HepG2 (cell line): Measurements from ENCODE around the gene PSEN1. TPM values are rescaled to one million over a fixed set of nuclear protein-coding genes. Genes with fewer than 3 reads are reported as not detected.

Experiments
- KMT2B ChIP-seq: IDR thresholded peaks from 2 replicates; pipeline ENCODE4 v1.6.1; 2016; ENCODE audit warnings: missing genetic modification reagents, missing compliant biosample characterization
- MTF2 ChIP-seq: sonication (generic); formaldehyde crosslinking; IDR thresholded peaks from 2 replicates; pipeline ENCODE4 v1.5.0; 2020; ENCODE audit warnings: missing genetic modification reagents, borderline replicate concordance
- NCOA1 ChIP-seq: sonication (generic); formaldehyde crosslinking; IDR thresholded peaks from 2 replicates; pipeline ENCODE4 v1.9.0; 2021; ENCODE audit warnings: missing genetic modification reagents
- NFYC ChIP-seq: IDR thresholded peaks from 2 replicates; pipeline ENCODE4 v1.6.1; 2016; ENCODE audit warnings: missing genetic modification reagents, missing compliant biosample characterization
- PLRG1 ChIP-seq: fragments of 450-650 bp; conservative IDR thresholded peaks from 2 replicates; pipeline ENCODE4 v1.6.1; 2016
- SCMH1 ChIP-seq: sonication (generic); formaldehyde crosslinking; IDR thresholded peaks from 2 replicates; pipeline ENCODE4 v1.9.0; 2021; ENCODE audit warnings: missing genetic modification reagents, mild to moderate bottlenecking, borderline replicate concordance
- SOX13 ChIP-seq, 3 experiments: fragments of 450-650 bp in 1 of 3; sonication (generic) in 1 of 3; formaldehyde crosslinking in 1 of 3; IDR thresholded peaks in 2 of 3; conservative IDR thresholded peaks in 1 of 3; 2 replicates each; pipeline versions ENCODE4 v1.5.0 to v1.6.1; 2016 to 2020; ENCODE audit warnings: antibody characterized with exemption in 1 of 3, mild to moderate bottlenecking in 1 of 3, missing compliant biosample characterization in 1 of 3, missing genetic modification reagents in 1 of 3, moderate library complexity in 1 of 3
- SSRP1 ChIP-seq: IDR thresholded peaks from 2 replicates; pipeline ENCODE4 v1.6.1; 2016; ENCODE audit warnings: control low read depth
- ZFAT ChIP-seq: sonication (generic); formaldehyde crosslinking; conservative IDR thresholded peaks from 2 replicates; pipeline ENCODE4 v1.8.1; 2023; ENCODE audit warnings: missing genetic modification reagents, inconsistent platforms
- ZNF570 ChIP-seq: sonication (generic); formaldehyde crosslinking; IDR thresholded peaks from 2 replicates; pipeline ENCODE4 v1.4.0; 2020; ENCODE audit warnings: mild to moderate bottlenecking, missing genetic modification reagents, borderline replicate concordance
- polyA plus RNA-seq, 8 experiments: library from polyadenylated mRNA; depleted of rRNA in 3 of 8; stranded (reverse) in 7 of 8; unstranded in 1 of 8; fragments of >200 nt; fragmentation: Illumina TruSeq in 4 of 8; extraction: Trizol in 4 of 8; gene quantifications; 2 replicates each; pipeline versions ENCODE4 v1.2.1 to v1.2.3, GENCODE V29; 2011 to 2016; ENCODE audit warnings: low read depth in 4 of 8, missing spikeins in 1 of 8, mixed read lengths in 1 of 8; ENCODE audit not compliant: insufficient read depth in 1 of 8
- total RNA-seq, 5 experiments: library from RNA; depleted of rRNA; stranded (reverse); fragments of >200 nt; fragmentation: Illumina TruSeq; extraction: Trizol; gene quantifications; 2 replicates each; pipeline ENCODE4 v1.2.3, GENCODE V29; 2016; ENCODE audit warnings: low read depth in 1 of 5
- TF ChIP-seq, protein P1 (sequence below): sonication (generic); formaldehyde crosslinking; IDR thresholded peaks from 2 replicates; pipeline ENCODE4 v1.4.0; 2020; ENCODE audit warnings: missing genetic modification reagents
- TF ChIP-seq, protein P2 (sequence below): fragments of 450-650 bp; IDR thresholded peaks from 2 replicates; pipeline ENCODE4 v1.6.1; 2017
- TF ChIP-seq, protein P3 (sequence below): sonication (generic); formaldehyde crosslinking; conservative IDR thresholded peaks from 2 replicates; pipeline ENCODE4 v1.8.1; 2023; ENCODE audit warnings: missing genetic modification reagents
- TF ChIP-seq, protein P4 (sequence below): sonication (generic); formaldehyde crosslinking; IDR thresholded peaks from 2 replicates; pipeline ENCODE4 v1.5.0; 2020; ENCODE audit warnings: missing genetic modification reagents
- TF ChIP-seq, protein P5 (sequence below): conservative IDR thresholded peaks from 2 replicates; pipeline ENCODE4 v1.6.1; 2018; ENCODE audit warnings: missing genetic modification reagents
- TF ChIP-seq, protein P6 (sequence below): sonication (generic); formaldehyde crosslinking; IDR thresholded peaks from 2 replicates; pipeline ENCODE4 v1.8.1; 2023; ENCODE audit warnings: mild to moderate bottlenecking, moderate library complexity, missing genetic modification reagents

PSEN1 gene
- total and polyA plus RNA-seq, 2 of the 13 experiments (the other 11 are each of a cell fraction or from before 2014, with no cell fraction given) = 12.5 to 26.6 TPM

DNA sequence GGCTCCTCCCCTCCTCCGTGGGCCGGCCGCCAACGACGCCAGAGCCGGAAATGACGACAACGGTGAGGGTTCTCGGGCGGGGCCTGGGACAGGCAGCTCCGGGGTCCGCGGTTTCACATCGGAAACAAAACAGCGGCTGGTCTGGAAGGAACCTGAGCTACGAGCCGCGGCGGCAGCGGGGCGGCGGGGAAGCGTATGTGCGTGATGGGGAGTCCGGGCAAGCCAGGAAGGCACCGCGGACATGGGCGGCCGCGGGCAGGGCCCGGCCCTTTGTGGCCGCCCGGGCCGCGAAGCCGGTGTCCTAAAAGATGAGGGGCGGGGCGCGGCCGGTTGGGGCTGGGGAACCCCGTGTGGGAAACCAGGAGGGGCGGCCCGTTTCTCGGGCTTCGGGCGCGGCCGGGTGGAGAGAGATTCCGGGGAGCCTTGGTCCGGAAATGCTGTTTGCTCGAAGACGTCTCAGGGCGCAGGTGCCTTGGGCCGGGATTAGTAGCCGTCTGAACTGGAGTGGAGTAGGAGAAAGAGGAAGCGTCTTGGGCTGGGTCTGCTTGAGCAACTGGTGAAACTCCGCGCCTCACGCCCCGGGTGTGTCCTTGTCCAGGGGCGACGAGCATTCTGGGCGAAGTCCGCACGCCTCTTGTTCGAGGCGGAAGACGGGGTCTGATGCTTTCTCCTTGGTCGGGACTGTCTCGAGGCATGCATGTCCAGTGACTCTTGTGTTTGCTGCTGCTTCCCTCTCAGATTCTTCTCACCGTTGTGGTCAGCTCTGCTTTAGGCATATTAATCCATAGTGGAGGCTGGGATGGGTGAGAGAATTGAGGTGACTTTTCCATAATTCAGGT, at the start of gene PSEN1 (continued):
- TF ChIP-seq, protein P1, sequence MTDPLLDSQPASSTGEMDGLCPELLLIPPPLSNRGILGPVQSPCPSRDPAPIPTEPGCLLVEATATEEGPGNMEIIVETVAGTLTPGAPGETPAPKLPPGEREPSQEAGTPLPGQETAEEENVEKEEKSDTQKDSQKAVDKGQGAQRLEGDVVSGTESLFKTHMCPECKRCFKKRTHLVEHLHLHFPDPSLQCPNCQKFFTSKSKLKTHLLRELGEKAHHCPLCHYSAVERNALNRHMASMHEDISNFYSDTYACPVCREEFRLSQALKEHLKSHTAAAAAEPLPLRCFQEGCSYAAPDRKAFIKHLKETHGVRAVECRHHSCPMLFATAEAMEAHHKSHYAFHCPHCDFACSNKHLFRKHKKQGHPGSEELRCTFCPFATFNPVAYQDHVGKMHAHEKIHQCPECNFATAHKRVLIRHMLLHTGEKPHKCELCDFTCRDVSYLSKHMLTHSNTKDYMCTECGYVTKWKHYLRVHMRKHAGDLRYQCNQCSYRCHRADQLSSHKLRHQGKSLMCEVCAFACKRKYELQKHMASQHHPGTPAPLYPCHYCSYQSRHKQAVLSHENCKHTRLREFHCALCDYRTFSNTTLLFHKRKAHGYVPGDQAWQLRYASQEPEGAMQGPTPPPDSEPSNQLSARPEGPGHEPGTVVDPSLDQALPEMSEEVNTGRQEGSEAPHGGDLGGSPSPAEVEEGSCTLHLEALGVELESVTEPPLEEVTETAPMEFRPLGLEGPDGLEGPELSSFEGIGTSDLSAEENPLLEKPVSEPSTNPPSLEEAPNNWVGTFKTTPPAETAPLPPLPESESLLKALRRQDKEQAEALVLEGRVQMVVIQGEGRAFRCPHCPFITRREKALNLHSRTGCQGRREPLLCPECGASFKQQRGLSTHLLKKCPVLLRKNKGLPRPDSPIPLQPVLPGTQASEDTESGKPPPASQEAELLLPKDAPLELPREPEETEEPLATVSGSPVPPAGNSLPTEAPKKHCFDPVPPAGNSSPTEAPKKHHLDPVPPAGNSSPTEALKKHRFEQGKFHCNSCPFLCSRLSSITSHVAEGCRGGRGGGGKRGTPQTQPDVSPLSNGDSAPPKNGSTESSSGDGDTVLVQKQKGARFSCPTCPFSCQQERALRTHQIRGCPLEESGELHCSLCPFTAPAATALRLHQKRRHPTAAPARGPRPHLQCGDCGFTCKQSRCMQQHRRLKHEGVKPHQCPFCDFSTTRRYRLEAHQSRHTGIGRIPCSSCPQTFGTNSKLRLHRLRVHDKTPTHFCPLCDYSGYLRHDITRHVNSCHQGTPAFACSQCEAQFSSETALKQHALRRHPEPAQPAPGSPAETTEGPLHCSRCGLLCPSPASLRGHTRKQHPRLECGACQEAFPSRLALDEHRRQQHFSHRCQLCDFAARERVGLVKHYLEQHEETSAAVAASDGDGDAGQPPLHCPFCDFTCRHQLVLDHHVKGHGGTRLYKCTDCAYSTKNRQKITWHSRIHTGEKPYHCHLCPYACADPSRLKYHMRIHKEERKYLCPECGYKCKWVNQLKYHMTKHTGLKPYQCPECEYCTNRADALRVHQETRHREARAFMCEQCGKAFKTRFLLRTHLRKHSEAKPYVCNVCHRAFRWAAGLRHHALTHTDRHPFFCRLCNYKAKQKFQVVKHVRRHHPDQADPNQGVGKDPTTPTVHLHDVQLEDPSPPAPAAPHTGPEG (CRISPR knock-in tag) = no peak; the same call in 1 of the 2 replicates
- TF ChIP-seq, protein P2, sequence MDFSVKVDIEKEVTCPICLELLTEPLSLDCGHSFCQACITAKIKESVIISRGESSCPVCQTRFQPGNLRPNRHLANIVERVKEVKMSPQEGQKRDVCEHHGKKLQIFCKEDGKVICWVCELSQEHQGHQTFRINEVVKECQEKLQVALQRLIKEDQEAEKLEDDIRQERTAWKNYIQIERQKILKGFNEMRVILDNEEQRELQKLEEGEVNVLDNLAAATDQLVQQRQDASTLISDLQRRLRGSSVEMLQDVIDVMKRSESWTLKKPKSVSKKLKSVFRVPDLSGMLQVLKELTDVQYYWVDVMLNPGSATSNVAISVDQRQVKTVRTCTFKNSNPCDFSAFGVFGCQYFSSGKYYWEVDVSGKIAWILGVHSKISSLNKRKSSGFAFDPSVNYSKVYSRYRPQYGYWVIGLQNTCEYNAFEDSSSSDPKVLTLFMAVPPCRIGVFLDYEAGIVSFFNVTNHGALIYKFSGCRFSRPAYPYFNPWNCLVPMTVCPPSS = no peak
- TF ChIP-seq NFYC (CRISPR knock-in tag) (0 out of 2 replicates have a peak, but pooled peaks have one; percentile 5), SSRP1 (CRISPR knock-in tag) (0 out of 2 replicates have a peak, but pooled peaks have one; percentile 47), ZNF570 (no peak), SCMH1 (CRISPR knock-in tag) (no peak), MTF2 (CRISPR knock-in tag) (no peak), ZFAT (CRISPR knock-in tag) (no peak), SOX13 (IDR thresholded peaks at IDR 0.05) (no peak), SOX13 (CRISPR knock-in tag; conservative IDR thresholded peaks at IDR 0.05 in 1 of 2, IDR thresholded peaks at IDR 0.05 in 1 of 2) (no peak), KMT2B (CRISPR knock-in tag) (peak; percentile 87), NCOA1 (CRISPR knock-in tag) (no peak), PLRG1 (no peak)
- TF ChIP-seq, protein P3, sequence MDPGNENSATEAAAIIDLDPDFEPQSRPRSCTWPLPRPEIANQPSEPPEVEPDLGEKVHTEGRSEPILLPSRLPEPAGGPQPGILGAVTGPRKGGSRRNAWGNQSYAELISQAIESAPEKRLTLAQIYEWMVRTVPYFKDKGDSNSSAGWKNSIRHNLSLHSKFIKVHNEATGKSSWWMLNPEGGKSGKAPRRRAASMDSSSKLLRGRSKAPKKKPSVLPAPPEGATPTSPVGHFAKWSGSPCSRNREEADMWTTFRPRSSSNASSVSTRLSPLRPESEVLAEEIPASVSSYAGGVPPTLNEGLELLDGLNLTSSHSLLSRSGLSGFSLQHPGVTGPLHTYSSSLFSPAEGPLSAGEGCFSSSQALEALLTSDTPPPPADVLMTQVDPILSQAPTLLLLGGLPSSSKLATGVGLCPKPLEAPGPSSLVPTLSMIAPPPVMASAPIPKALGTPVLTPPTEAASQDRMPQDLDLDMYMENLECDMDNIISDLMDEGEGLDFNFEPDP = no peak
- TF ChIP-seq, protein P4, sequence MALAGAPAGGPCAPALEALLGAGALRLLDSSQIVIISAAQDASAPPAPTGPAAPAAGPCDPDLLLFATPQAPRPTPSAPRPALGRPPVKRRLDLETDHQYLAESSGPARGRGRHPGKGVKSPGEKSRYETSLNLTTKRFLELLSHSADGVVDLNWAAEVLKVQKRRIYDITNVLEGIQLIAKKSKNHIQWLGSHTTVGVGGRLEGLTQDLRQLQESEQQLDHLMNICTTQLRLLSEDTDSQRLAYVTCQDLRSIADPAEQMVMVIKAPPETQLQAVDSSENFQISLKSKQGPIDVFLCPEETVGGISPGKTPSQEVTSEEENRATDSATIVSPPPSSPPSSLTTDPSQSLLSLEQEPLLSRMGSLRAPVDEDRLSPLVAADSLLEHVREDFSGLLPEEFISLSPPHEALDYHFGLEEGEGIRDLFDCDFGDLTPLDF (CRISPR knock-in tag) = peak; percentile 67; the same call in 1 of the 2 replicates
- TF ChIP-seq, protein P5, sequence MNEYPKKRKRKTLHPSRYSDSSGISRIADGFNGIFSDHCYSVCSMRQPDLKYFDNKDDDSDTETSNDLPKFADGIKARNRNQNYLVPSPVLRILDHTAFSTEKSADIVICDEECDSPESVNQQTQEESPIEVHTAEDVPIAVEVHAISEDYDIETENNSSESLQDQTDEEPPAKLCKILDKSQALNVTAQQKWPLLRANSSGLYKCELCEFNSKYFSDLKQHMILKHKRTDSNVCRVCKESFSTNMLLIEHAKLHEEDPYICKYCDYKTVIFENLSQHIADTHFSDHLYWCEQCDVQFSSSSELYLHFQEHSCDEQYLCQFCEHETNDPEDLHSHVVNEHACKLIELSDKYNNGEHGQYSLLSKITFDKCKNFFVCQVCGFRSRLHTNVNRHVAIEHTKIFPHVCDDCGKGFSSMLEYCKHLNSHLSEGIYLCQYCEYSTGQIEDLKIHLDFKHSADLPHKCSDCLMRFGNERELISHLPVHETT (CRISPR knock-in tag) = no peak
- TF ChIP-seq, protein P6, sequence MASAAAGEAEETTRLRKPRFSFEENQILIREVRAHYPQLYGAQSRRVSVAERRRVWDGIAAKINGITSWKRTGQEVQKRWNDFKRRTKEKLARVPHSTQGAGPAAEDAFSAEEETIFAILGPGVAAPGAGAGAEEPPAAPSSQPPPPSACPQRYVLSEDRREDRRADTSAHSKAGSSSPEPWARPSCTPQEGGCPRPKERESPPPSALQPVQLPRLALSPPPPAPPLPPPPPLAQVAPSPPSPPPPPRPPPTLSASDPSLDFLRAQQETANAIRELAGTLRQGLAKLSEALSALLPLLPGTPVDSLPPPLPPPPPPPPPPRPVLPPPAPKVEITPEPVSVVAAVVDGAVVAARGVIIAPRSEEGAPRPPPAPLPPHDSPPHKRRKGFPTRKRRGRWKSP (CRISPR knock-in tag) = peak; percentile 54; the same call in 1 of the 2 replicates
